Frontal cortex (tissue), 4 donors: Measurements from ENCODE around the gene PATJ. TPM values are rescaled to one million over a fixed set of nuclear protein-coding genes. Genes with fewer than 3 reads are reported as not detected.
"Not testable (repeated sequence)": the region's sequence is repeated elsewhere in the genome, so short reads cannot be mapped to it uniquely, and the experiment has no call there.

Source experiments
- DNase-seq, 2 donors: peaks; one replicate each; pipeline ENCODE4 v3.0.0; 2012; ENCODE audit warnings: low spot score in 2 of 2
- FAIRE-seq: peaks from 2 replicates; lab custom pipeline; 2012; peaks lifted over from hg19 to GRCh38; lab: Jason Lieb, UNC
- small RNA-seq: library from RNA; depleted of rRNA; stranded (forward); fragments of <200 nt; gene quantifications from one replicate; pipeline ENCODE3, GENCODE V24; 2014
- total RNA-seq: library from RNA; depleted of rRNA; stranded (reverse); fragments of >200 nt; gene quantifications from one replicate; pipeline ENCODE4 v1.2.3, GENCODE V29; 2014
- donor health status: control.
- donor health status: control.
- donor health status: control.

The PATJ gene
- total RNA-seq, 1 donor from 2014 or later = 24.1 TPM

DNA sequence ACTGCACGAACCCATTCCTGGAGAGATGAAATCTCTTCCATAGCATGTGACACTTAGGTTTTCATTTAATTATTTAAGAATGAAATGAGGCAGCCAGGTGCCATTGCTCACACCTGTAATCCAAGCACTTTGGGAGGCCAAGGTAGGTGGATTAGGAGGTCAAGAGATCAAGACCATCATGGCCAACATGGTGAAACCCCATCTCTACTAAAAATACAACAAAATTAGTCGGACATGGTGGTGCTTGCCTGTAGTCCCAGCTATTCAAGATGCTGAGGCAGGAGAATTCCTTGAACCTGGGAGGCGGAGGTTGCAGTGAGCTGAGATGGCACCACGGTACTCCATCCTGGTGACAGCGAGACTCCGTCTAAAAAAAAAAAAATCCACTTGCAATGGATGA, 470.1 kb downstream of the PATJ start:
- DNase-seq (no peak), FAIRE-seq (no peak)

DNA sequence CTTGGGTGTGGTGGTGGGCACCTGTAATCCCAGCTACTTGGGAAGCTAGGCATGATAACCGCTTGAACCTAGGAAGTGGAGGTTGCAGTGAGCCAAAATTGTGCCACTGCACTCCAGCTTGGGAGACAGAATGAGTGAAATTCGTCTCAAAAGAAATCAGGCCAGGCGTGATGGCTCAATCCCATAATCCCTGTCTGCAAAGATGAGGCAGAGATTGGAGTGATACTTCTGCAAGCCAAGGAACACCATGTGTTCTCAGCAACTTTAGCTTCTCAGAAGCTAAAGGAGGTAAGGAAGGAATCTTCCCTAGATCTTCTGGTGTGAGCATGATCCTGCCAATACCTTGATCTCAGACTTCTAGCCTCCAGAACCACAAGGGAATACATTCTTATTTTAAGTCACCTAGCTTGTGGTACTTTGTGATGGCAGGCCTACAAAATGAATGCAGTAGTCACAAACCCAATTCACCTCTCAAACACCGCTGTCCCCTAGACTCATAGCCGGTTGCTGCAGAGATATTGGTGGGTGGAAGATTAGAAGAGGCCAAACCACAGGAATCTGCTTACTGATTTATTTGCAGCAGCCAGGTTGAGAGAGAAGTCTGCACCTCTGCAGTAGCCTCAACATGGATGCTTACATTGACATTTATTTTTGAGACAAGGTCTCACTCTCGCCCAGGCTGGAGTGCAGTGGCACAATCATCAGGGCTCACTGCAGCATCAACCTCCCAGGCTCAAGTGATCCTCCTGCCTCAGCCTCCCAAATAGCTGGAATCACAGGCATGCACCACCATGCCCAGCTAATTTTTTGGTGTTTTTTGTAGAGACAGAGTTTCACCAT, 471.0 kb downstream of the PATJ start:
- DNase-seq (no peak), FAIRE-seq (no peak)

DNA sequence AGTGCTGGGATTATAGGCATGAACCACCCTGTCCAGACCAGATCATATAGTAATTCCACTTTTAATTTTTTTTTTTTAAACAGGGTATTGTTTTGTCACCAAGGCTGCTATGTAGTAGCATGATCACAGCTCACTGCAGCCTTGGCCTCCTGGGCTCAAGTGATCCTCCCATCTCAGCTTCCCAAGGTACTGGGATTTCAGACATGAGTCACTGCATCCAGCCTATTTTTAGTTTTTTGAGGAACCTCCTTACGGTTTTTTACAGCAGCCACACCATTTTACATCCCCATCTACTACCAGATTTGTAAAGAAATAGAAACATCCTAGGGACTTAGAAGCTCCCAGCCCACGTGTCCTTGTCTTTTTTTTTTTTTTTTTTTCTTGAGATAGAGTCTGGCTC, 476.3 kb downstream of the PATJ start:
- no peak for FAIRE-seq

DNA sequence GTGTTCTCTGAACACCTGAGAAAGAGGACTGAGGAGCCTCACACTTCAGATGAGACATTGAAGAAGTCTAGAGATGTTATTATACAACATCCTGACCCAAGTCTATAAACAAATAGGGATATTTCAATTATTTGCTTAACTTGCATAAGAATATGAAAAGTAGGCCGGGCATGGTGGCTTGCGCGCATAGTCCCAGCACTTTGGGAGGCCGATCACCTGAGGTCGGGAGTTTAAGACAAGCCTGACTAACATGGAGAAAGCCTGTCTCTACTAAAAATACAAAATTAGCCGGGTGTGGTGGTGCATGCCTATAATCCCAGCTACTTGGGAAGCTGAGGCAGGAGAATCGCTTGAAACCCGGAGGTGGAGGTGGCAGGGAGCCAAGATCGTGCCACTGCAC, 478.2 kb downstream of the PATJ start:
- FAIRE-seq, DNase-seq: not testable (repeated sequence)

More for the DNA sequence above, 476.3 kb downstream of the PATJ start:
- no peak for DNase-seq

DNA sequence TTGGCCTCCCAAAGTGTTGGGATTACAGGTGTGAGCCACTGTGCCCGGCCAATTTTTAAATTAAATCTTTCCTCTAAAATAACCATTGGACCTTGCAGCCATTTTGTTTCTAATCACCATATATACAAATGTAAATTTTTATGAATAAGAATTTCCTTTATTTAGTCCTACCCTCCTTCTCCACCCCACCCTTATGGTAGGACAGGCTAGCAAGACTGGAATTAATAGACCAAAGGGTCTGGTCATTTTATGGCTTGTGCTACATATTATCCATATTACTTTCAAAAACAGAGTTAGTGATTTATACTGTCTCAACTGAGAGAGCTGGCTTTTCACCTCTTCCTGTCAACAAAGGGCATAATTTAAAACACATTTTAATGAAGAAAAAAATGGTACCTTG, 478.9 kb downstream of the PATJ start:
- FAIRE-seq = no peak
- DNase-seq = no peak

DNA sequence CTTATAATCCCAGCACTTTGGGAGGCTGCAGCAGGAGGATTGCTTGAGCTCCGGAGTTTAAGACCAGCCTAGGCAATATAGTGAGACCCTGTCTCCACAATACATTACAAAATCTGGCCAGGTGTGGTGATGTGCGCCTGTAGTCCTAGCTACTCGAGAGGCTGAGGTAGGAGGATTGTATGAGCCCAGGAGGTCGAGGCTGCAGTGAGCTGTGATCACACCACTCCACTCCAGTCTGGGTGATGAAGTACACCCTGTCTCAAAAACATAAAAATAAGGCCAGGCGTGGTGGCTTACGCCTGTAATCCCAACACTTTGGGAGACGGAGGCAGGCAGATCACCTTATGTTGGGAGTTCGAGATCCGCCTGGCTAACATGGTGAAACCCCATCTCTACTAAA, 480.0 kb downstream of the PATJ start:
- DNase-seq = no peak
- no peak for FAIRE-seq

DNA sequence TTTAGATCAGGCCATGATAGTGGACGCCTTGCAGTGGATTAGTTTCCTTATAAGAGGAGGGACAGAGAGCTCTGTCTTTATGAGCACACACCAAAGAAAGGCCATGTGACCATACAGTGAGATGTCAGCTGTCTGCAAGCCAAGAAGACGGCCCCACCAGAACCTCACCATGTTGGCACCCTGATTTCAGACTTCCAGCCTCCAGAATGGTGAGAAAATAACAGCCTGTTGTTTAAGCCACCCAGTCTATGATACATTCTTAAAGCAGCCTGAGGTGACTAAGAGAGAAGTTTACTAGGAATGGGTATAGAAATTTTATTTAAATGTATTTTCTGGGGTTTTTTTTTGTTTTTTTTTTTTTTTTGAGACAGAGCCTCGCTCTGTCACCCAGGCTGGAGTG, 481.9 kb downstream of the PATJ start:
- DNase-seq (no peak), FAIRE-seq (no peak)

DNA sequence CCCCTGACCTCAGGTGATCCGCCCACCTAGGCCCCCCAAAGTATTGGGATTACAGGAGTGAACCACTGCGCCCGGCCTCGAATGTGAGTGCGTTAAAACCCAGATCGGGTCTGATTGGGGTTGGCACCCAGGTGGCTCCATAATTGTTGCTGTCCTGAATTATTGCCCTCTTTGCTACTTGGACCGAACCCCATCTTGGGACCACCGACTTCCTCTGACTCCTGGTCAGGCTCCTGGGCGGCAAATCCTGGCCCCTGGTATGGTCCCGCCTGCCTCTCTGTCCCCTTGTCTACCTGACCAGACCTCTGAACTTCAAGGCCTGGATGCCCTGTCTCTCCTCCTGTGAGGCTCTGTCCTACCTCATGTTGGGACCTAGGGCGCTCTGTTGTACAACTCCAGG, 485.2 kb downstream of the PATJ start:
- DNase-seq = no peak
- no peak for FAIRE-seq

Small RNA genes lying within 50 kb of the gene (small RNA-seq; reads per million reads assigned to genes)
- gene LAMTOR5P1 (not detected), gene MIR3116-1 (not detected), gene RN7SL180P (not detected), gene RNU6-1177P (not detected), gene RNU6-414P (not detected)

Other genes with a start within 250 kb of the PATJ start
- gene TM2D1, start 17.3 kb upstream of the PATJ start, total RNA-seq = 96.6 TPM